Cardiac fibroblast (primary cell): Measurements from ENCODE around the gene TEF.

ENCODE experiments used
- DNase-seq, 2 donors: peaks; one replicate each; pipeline versions ENCODE4 v3.0.0 to v3.0.0-alpha.2; 2010; ENCODE audit warnings: low read depth in 2 of 2
- H3K4me3 ChIP-seq, 2 donors: replicated peaks in 1 of 2; 1 replicate in 1 of 2; 2 replicates in 1 of 2; pipeline ENCODE4 v1.5.1; 2011; ENCODE audit warnings: low read depth in 2 of 2, low read length in 2 of 2, mild to moderate bottlenecking in 2 of 2, moderate library complexity in 1 of 2
- CTCF ChIP-seq: IDR thresholded peaks from one replicate; pipeline ENCODE4 v1.5.1; 2011; ENCODE audit warnings: low read depth, mild to moderate bottlenecking, low read length, inconsistent platforms

TEF gene

GRCh38 chr22:41377846-41378245, 3.9 kb upstream of the TEF start:
- no peak for TF ChIP-seq CTCF
- DNase-seq, result no peak
- H3K4me3 ChIP-seq, result no peak overlapping the region

- peak overlapping the region; percentile 50 to 55 for H3K4me3 ChIP-seq
- TF ChIP-seq CTCF, result no peak
- peak; percentile 87 to 95 for DNase-seq
These were observed 781 bp upstream of the TEF start for GRCh38 chr22:41380993-41381328.

- peak; percentile 25 to 59 for DNase-seq
- no peak for TF ChIP-seq CTCF
- peak overlapping the region; percentile 68 to 69 for H3K4me3 ChIP-seq
These were observed 396 bp downstream of the TEF start for GRCh38 chr22:41382098-41382578.

- DNase-seq, result no peak
- no peak for TF ChIP-seq CTCF
- H3K4me3 ChIP-seq, result peak overlapping the region; percentile 68 to 69
These were observed 868 bp downstream of the TEF start for GRCh38 chr22:41382610-41383009.

GRCh38 chr22:41383085-41383484, 1.3 kb downstream of the TEF start:
- no peak overlapping the region for H3K4me3 ChIP-seq
- no peak for TF ChIP-seq CTCF

GRCh38 chr22:41384128-41384527, 2.4 kb downstream of the TEF start:
- no peak for DNase-seq
- TF ChIP-seq CTCF, result no peak
- H3K4me3 ChIP-seq, result no peak overlapping the region

More at GRCh38 chr22:41383085-41383484, 1.3 kb downstream of the TEF start:
- DNase-seq, result no peak

- TF ChIP-seq CTCF, result no peak
- no peak overlapping the region for H3K4me3 ChIP-seq
- DNase-seq, result no peak
These were observed 5.6 kb downstream of the TEF start for GRCh38 chr22:41387341-41387740.
